Measurements from ENCODE around the gene MYH7B.

Gene MYH7B

DNA sequence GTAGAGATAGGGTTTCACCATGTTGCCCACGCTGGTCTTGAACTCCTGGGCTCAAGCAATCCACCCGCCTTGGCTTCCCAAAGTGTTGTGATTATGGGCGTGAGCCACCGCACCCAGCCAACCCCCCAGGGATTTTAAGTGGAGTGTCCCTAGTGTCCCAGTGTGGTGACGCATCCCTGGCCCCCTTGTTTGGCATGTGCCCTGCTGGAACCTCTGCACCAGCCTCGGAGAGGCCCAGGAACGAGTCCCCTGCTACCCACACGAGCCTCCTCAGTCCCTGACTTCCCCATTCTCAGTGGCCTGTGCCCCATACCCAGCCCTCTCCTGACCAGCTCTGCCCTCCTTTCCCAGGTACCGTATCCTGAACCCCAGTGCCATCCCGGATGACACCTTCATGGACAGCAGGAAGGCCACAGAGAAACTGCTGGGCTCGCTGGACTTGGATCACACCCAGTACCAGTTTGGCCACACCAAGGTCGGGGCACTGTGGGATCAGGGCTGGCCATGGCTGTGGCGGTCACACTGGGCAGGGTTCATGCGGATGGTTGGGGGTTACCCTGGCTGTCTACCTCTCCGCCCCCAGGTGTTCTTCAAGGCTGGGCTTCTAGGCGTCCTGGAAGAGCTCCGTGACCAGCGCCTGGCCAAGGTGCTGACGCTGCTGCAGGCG, 37.2 kb downstream of the MYH7B start:
- DNase-seq = no peak

DNA sequence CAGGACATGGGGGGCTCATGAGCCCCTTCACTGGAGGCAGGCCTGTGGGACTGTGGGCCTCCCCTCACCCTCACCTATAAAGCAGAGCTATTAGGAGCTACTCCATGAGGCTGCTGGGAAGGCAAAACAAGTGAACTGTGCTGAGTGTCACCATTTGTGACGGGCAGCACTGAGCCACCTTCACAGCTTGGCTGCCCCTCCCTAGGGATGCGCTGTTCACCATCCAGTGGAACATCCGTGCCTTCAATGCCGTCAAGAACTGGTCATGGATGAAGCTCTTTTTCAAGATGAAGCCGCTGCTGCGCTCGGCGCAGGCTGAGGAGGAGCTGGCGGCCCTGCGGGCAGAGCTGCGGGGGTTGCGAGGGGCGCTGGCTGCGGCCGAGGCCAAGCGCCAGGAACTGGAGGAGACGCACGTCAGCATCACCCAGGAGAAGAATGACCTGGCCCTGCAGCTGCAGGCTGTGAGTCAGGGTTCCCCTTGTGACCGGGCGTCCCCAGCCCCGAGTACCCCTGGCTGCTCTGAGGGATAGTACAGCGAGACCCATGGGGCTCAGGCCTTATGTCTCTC, 38.4 kb downstream of the MYH7B start:
- no peak for DNase-seq

DNA sequence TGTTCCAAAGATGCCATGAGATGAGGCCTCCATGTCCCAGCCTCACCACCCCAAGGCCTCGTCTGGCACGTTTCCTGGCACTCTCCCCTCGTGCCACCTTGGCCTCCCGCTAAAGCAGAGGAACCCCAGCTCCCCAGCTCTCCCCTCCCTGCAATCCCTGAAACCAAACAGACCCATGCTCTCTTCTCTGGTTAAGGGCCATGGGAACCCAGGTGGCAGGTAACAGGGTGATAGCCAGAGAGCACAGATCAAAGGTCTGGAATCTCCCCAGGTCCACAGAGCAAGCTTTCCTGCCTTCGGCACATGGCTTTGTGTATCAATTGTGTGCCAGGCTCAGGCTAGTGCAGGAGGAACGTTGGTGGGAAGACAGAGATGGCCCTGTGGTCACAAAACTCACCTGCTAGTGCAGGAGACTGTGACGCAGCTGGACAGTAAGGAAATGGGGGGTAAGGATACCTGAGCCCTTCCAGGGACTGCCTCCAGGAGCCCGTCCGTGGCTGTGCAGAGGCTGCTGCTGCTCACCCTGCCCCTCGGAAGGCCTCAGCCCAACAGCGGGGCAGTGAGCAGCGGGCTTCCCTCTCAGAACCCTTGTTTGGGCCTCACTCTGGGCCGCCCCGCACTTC, 39.0 kb downstream of the MYH7B start:
- DNase-seq = no peak

DNA sequence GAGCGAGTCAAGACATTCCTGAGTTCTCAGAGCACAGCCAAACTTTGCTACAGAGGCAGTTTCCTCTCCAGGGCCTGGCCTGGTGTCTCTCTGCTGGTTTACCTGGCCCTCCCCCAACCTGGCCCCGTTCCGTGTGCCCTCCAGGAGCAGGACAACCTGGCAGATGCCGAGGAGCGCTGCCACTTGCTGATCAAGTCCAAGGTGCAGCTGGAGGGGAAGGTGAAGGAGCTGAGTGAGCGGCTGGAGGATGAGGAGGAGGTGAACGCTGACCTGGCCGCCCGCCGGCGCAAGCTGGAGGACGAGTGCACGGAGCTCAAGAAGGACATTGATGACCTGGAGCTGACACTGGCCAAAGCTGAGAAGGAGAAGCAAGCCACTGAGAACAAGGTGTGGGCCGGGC, 39.5 kb downstream of the MYH7B start:
- no peak for DNase-seq

DNA sequence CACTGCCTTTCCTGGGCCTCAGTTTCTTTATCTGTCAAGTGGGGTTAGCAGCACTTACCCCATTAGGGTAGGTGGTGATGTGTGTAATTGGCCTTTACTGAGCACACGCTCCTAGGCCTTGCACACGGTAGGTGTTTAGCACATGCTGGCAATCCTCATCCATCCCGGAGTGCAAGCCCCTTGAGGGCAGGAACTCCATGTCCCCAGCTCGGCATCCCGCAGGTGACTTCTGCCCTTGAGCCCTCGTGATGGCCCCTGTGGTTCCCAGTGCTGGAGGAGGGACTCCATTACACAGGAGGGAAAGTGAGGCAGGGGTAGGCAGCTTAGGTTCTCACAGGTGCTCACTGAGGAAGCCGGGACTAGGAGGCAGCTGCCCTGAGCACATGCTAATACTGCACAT, 40.0 kb downstream of the MYH7B start:
- no peak for DNase-seq

DNA sequence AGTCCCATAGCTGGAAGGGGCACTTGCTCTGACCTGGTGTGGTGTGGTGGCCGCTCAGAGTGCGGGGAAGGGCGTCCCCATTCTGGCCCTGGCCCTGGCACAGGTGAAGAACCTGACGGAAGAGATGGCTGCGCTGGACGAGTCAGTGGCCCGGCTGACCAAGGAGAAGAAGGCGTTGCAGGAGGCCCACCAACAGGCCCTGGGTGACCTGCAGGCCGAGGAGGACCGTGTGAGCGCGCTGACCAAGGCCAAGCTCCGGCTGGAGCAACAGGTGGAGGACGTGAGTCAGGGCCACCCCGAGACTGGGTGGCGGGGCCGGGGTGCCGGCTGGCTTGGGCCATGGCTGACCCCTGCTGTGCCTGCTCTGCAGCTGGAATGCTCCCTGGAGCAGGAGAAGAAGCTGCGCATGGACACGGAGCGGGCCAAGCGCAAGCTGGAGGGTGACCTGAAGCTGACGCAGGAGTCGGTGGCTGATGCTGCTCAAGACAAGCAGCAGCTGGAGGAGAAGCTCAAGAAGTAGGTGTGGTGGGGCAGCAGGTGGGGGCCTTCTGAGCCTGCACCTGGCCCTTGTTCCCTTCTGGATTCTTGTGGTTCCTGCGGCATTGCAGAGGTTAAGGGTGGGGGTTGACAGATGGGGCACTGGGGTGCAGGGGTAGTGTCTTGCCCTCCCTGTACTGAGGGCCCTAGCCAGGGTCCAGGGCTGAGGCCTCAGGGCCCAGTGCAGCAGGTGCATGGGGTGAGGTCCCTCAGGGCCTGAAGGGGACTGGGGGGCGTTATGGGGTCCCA, 40.8 kb downstream of the MYH7B start:
- DNase-seq = no peak

DNA sequence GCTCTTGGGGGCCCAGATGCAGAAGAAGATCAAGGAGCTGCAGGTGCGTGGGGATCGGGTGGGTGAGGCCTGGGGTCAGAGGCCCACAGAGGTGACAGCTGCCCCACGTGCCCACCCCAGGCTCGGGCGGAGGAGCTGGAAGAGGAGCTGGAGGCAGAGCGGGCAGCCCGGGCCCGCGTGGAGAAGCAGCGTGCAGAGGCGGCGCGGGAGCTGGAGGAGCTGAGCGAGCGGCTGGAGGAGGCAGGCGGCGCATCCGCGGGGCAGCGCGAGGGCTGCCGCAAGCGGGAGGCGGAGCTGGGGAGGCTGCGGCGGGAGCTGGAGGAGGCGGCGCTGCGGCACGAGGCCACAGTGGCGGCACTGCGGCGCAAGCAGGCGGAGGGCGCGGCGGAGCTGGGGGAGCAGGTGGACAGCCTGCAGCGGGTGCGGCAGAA, 41.5 kb downstream of the MYH7B start:
- DNase-seq = no peak

DNA sequence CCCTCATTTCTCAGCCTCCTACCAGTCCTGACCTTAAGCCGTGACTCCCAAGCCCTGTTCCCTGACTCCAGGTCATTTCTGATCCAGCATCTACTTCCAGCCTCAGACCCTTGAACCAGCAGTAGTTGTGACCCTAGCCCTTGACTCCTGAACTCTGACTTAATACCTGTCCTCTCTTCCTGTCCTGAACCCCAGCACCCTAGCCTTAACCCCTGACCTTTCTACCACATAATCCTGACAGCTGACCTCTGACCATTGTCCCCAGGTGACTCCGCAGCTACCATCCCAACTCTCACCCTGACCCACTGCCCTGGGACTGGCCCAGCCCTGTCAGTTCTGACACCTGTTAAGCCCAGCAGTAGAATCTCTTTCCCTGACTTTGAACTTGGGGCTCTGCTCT, 42.1 kb downstream of the MYH7B start:
- no peak for DNase-seq

DNA sequence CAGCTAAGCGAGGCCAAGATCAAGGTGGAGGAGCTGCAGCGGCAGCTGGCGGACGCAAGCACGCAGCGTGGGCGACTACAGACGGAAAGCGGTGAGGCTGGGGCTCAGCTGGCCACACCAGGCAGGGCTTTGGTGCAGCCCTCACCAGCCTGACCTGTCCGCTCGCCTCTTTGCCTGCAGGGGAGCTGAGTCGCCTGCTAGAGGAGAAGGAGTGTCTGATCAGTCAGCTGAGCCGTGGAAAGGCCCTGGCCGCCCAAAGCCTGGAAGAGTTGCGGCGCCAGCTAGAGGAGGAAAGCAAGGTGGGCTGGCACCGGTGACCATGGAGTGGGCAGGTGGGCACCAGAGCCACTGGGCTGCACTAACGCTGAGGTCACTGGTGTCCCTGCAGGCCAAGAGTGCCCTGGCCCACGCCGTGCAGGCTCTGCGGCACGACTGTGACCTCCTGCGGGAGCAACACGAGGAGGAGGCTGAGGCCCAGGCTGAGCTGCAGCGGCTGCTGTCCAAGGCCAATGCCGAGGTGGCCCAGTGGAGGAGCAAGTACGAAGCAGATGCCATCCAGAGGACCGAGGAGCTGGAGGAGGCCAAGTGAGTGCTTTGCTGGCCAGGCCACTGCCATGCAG, 42.8 kb downstream of the MYH7B start:
- no peak for DNase-seq

DNA sequence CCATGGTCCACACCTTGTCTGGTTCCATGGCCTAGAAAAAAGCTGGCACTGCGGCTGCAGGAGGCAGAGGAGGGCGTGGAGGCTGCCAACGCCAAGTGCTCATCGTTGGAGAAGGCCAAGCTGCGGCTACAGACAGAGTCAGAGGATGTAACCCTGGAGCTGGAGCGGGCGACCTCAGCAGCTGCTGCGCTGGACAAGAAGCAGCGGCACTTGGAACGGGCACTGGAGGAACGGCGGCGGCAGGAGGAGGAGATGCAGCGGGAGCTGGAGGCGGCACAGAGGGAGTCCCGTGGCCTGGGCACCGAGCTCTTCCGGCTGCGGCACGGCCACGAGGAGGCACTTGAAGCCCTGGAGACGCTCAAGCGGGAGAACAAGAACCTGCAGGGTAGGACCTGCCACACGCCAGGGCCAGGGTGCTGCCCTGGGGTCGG, 43.4 kb downstream of the MYH7B start:
- DNase-seq = no peak

DNA sequence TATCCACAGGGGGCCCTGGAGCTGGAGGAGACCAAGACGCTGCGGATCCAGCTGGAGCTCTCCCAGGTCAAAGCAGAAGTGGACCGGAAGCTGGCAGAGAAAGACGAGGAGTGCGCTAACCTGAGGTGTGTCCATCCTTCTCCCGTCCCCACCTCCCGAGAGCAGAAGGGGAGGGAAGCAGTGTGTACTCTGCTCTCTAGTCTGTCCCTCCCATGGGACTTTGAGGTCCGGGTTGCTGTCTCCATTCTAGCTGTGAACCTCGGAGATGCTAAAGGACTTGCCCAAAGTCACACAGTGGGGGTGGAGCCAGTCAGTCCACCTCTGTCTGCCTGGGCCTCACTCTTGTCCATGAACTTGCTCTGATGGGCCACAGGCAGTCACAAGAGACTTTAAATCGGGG, 44.1 kb downstream of the MYH7B start:
- no peak for DNase-seq

DNA sequence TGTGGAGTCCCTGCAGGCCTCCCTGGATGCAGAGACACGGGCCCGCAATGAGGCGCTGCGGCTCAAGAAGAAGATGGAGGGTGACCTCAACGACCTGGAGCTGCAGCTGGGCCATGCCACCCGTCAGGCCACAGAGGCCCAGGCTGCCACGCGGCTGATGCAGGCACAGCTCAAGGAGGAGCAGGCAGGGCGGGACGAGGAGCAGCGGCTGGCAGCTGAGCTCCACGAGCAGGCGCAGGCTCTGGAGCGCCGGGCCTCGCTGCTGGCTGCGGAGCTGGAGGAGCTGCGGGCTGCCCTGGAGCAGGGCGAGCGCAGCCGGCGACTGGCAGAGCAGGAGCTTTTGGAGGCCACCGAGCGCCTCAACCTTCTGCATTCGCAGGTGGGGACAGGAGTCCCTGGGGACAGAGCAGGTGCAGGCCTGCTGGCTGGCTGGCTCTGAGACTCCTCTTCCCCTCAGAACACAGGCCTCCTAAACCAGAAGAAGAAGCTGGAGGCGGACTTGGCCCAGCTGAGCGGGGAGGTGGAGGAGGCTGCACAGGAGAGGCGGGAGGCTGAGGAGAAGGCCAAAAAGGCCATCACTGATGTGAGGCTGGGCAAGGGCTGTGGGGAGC, 44.7 kb downstream of the MYH7B start:
- DNase-seq = no peak

DNA sequence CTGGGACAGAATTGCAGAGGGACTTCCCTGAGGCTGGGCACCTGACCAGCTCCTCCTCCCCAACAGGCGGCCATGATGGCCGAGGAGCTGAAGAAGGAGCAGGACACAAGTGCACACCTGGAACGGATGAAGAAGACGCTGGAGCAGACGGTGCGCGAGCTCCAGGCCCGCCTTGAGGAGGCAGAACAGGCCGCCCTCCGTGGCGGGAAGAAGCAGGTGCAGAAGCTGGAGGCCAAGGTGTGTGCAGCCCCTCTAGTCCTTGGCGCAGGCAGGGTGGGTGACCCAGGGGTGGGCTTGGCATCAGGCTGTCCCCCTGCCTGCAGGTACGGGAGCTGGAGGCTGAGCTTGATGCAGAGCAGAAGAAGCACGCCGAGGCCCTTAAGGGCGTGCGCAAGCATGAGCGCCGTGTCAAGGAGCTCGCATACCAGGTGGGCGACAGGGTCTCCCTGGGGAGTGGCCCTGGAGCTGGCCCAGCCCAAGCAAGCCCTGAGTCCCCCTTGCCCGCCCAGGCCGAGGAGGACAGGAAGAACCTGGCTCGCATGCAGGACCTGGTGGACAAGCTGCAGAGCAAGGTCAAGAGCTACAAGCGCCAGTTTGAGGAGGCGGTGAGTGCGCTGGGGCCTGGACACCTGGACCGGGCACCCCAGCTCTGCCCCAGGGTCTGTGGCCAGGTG, 45.4 kb downstream of the MYH7B start:
- no peak for DNase-seq

DNA sequence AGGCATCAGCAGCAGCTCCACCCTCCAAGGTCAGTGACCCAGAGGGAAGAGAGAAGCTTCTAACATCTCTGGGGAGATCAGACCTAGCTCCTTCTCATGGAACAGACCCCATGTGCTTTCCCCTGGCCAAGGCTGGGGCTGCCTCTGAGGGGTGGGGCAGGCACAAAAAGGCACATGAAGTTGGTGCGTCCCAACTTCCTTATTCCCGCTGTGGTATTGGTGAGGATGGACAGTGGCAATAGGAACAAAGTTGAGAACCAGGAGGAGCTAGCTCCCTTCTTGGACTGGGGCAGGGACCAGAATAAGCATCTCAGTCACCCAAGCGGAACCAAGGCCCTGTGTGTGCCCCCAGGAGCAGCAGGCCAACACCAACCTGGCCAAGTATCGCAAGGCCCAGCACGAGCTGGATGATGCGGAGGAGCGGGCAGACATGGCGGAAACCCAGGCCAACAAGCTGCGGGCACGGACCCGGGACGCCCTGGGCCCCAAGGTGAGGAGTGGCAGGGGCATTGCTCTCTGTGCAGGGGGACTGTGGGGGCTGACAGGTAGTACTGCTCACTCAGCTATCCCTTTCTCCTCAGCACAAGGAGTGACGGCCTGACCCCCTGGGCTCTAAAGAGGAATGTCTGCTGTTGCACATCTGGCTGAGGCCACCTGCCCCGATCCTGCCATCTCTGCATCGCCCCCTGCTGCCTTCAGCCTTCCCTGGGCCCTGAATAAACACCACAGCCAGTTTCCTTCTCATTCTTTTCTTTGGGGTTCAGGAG, 46.1 kb downstream of the MYH7B start:
- DNase-seq = no peak

DNA sequence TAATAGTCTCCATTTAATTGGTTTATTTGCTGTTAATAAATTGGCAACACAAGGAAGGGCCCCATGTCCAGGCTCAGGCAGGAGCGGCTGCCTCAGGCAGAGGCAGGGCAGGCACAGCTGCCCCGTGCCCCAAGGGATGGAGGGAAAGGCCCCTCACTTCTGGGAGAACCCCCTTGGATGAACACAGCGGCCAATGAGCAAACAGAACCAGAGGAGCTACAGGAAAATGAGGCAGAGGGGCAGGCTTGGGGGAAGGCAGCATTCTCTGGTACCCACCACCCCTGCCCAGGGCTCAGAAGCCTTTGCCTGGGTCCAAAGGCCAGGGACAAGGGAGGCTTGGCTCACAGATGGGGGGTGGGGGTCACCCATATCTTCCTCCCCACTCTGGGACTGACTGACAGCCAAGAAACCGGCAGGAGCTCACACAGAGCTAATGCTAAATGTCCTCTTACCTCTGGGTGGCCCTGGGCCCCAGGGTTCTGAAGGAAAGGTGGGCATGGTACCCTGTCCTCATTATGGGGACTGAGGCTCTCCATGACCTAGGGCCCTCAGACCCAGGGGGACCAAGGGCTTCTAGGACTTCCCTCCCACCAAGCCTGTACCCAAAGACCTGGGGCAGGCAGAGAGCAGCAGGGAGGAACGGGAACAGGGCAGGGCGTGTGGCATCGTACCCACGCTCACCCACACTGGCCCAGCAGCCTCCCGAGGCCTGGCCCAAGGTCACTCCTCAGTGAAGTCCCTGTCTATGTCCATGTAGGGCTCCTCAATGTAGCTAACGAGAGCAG, 47.0 kb downstream of the MYH7B start:
- no peak for DNase-seq

DNA sequence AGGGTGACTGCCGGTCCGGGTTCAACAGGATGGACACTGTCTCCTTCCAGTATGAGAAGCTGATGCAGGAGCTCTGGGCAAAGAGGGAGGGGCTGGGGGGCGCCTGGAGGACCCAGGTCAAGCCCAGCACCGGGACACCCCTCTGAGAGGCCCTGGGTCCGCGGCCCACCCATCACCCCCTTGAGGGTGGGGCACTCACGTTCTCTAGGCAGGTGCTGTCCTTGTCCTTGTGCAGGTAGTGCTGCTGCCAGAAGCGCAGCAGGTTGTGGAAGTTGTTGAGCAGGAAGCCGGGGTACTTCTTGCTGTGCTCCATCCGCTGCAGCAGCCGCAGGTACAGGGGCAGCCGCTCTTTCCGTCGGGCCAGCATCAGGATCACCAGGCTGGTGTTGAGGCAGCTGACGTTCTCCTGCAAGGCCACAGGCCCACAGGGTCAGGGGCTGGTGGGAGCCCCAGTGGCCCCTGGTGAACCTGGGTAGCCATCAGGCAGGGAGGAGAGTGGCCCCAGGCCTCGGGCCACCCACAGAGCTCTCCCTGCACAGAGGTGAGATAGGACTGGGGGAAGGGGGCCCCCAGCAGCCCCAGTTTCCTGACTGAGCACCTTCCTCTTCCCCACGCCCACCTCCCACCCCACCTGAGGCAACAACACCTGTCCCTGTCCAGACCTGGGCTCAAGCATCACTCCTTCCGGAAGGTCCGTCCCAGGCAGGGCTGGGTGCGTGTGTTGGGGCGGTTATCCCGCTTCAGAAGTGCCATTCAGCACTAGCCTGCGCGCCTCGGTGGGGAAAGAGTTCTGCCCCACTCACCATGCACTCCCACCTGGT, 47.8 kb downstream of the MYH7B start:
- DNase-seq = no peak

DNA sequence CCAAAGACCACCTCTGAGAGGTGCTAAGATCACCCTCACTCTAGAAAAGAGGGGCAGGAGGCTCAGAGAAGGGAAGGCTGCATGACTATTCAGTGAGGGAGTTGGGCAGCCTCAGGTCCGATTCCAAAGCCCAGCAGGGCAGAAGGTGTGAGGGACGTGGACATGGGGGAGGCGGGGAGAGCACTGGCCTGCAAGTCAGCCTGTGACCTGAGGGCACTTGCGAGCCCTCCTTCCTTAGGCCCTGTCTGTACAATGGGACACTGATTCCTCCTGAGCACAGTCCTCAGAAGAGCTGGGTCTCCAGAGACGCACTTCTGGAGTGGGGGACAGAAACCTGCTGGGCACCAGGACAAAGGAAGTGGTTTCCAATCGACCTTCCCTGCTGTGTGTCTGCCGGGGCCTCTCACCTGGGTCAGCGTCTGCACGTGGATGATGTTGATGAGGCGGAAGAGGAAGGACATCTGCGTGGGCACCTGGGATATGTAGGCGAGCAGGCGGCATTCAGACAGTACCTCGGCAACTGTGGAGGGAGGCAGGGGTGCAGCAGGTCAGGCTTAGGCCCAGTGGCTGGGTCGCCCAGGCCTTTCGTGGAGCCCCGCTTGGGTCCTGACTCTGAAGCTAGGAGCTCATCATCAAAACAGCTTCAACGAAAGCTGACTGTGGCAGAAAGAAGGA, 48.5 kb downstream of the MYH7B start:
- DNase-seq = no peak

DNA sequence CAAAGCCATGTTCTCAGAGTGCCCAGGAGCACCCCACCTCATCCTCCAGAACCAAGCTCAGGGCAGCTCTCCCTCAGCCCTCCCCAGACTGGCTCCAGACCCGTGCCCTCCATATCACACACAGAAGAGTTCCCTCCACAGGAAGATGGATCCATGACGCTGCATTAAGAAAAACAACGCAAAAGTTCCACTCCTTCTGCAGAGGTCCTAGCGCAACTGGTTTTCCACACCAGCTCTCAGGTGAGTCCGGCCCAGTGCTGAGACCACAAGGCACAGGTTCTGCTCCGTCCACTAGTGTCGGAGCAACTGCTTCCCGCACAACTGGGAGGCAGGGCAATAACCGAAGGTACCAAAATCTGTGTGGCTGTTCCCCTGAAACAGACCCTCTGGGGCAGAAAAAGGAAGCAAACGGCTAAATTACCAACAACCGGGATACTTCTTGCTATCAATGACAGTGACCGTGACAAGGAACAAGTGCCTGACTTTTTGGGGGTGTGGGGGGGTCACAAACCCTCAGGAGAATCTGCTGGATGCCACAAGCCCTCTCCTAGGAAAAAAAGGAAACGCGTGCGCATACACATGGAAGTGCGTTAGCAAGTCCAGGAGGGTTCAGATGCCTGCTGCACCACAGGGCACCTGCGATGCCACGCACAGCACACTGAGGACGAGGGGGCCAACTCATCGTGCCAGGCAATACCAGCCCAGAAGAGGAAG, 49.2 kb downstream of the MYH7B start:
- no peak for DNase-seq
